Measurements from ENCODE around the gene TMEM235.
A peak's percentile ranks its signal among the peaks of the same experiment; 100 is the strongest.

The TMEM235 gene

GRCh38 chr17:78230996-78231935 is at the start of gene TMEM235:
TSS of gene TMEM235 (plus strand) at chr17:78231631. CDS start at chr17:78232024, 393 bp downstream.
- DNase-seq, result no peak

GRCh38 chr17:78182504-78182903 is 48.9 kb upstream of the TMEM235 start:
- DNase-seq, result no peak

- DNase-seq, result no peak
These were observed 47.5 kb upstream of the TMEM235 start for GRCh38 chr17:78183916-78184315.

- DNase-seq, result no peak
These were observed 47.1 kb upstream of the TMEM235 start for GRCh38 chr17:78184351-78184750.

GRCh38 chr17:78184868-78185267 is 46.6 kb upstream of the TMEM235 start:
- DNase-seq, result no peak

GRCh38 chr17:78185981-78186691 is 45.3 kb upstream of the TMEM235 start:
- DNase-seq, result no peak

GRCh38 chr17:78186692-78187595 is 44.5 kb upstream of the TMEM235 start, which contains the start of the genes AFMID and TK1:
TSS of gene AFMID (plus strand) at chr17:78187362. CDS start at chr17:78187371, 9 bp downstream.
TSS of gene TK1 (minus strand) at chr17:78187052. CDS start at chr17:78186994, 58 bp downstream.
- DNase-seq, result peak; percentile 98

GRCh38 chr17:78196716-78197115 is 34.7 kb upstream of the TMEM235 start:
- no peak for DNase-seq

- DNase-seq, result peak; percentile 68
These were observed 34.1 kb upstream of the TMEM235 start for GRCh38 chr17:78197147-78197832.

GRCh38 chr17:78200451-78200850 is 31.0 kb upstream of the TMEM235 start:
- DNase-seq, result no peak

- no peak for DNase-seq
These were observed 28.8 kb upstream of the TMEM235 start for GRCh38 chr17:78202666-78203065.

- DNase-seq, result no peak
These were observed 26.9 kb upstream of the TMEM235 start for GRCh38 chr17:78204387-78205123.

GRCh38 chr17:78205124-78205775 is 26.2 kb upstream of the TMEM235 start:
- no peak for DNase-seq

GRCh38 chr17:78206298-78206697 is 25.1 kb upstream of the TMEM235 start:
- DNase-seq, result no peak

- DNase-seq, result no peak
These were observed 22.9 kb upstream of the TMEM235 start for GRCh38 chr17:78208486-78208885.

GRCh38 chr17:78210111-78210510 is 21.3 kb upstream of the TMEM235 start:
- no peak for DNase-seq

GRCh38 chr17:78211032-78211431 is 20.4 kb upstream of the TMEM235 start:
- DNase-seq, result no peak

- DNase-seq, result peak; percentile 92
These were observed 17.3 kb upstream of the TMEM235 start, which contains the start of gene BIRC5 for GRCh38 chr17:78214016-78214705. TSS of gene BIRC5 (plus strand) at chr17:78214253. CDS start at chr17:78214317, 64 bp downstream.

GRCh38 chr17:78214706-78215061 is 16.7 kb upstream of the TMEM235 start:
- DNase-seq, result no peak

Measured in retina (tissue), 1 donor.